Thyroid gland (tissue), 4 donors: ENCODE results near the gene ESCO1.

Experiments
- CTCF ChIP-seq, 6 experiments: fragments of 200-600 bp in 3 of 6; fragments of 450-650 bp in 3 of 6; sonication (generic) in 3 of 6; IDR thresholded peaks; one replicate each; pipeline ENCODE4 v1.5.1; 2016 to 2019; ENCODE audit warnings: antibody characterized with exemption in 6 of 6, mild to moderate bottlenecking in 2 of 6, inconsistent platforms in 1 of 6, moderate library complexity in 1 of 6
- POLR2A ChIP-seq, 2 donors: fragments of 450-650 bp; IDR thresholded peaks; one replicate each; pipeline ENCODE4 v1.6.1; 2017; ENCODE audit warnings: antibody characterized with exemption in 2 of 2, mild to moderate bottlenecking in 2 of 2, moderate library complexity in 1 of 2

DNA sequence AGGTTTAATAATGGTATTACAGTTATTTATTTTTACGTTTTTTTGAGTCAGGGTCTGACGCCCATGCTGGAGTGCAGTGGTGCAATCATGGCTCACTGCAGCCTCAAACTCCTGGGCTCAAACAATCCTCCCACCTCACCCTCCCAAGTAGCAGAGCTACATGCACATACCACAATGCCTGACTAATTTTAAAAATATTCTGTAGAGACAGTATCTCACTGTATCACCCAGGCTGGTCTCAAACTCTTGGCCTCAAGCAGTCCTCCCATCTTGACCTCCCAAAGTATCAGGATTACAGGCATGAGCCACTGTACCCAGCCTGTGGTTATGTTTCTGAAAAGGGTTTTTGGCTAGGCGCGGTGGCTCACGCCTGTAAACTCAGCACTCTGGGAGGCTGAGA, 120.8 kb downstream of the ESCO1 start:
- no peak for TF ChIP-seq CTCF (IDR thresholded peaks at IDR 0.05)
- TF ChIP-seq POLR2A (IDR thresholded peaks at IDR 0.05), result no peak
